SW 1271 (cell line): ENCODE data around the gene RASA1.
"Not testable (repeated sequence)": the region's sequence is repeated elsewhere in the genome, so short reads cannot be mapped to it uniquely, and the experiment has no call there.

Experiments
- DNase-seq, 2 experiments: peaks; one replicate each; lab custom pipeline; 2025; lab: John Stamatoyannopoulos, UW

Gene RASA1

GRCh38 chr5:87267574-87268125 is at the start of gene RASA1:
Gene RASA1 (plus strand): TSS chr5:87267883. CDS start chr5:87268452, 569 bp downstream.
- DNase-seq = peak; percentile 77 to 96

- DNase-seq = no peak
Measured at GRCh38 chr5:87229780-87230179, 37.9 kb upstream of the RASA1 start.

- DNase-seq = no peak
Measured at GRCh38 chr5:87231037-87231808, 36.5 kb upstream of the RASA1 start.

GRCh38 chr5:87233143-87233542 is 34.5 kb upstream of the RASA1 start:
- DNase-seq = no peak

GRCh38 chr5:87241555-87241954 is 26.1 kb upstream of the RASA1 start:
- no peak for DNase-seq

GRCh38 chr5:87242242-87242641 is 25.4 kb upstream of the RASA1 start:
- no peak for DNase-seq

- DNase-seq = no peak
Measured at GRCh38 chr5:87243161-87243844, 24.4 kb upstream of the RASA1 start.

- DNase-seq = no peak
Measured at GRCh38 chr5:87245451-87245850, 22.2 kb upstream of the RASA1 start.

- no peak for DNase-seq
Measured at GRCh38 chr5:87246061-87246460, 21.6 kb upstream of the RASA1 start.

GRCh38 chr5:87252283-87252605 is 15.4 kb upstream of the RASA1 start:
- DNase-seq = no peak

GRCh38 chr5:87254035-87254434 is 13.6 kb upstream of the RASA1 start:
- DNase-seq = no peak

- no peak for DNase-seq
Measured at GRCh38 chr5:87258507-87258906, 9.2 kb upstream of the RASA1 start.

GRCh38 chr5:87260604-87261192 is 7.0 kb upstream of the RASA1 start:
- no peak for DNase-seq

GRCh38 chr5:87263498-87263897 is 4.2 kb upstream of the RASA1 start:
- no peak for DNase-seq

GRCh38 chr5:87266914-87267573 is 639 bp upstream of the RASA1 start:
- DNase-seq = peak in 1 of 2 experiments; percentile 83

GRCh38 chr5:87268126-87268969 is 665 bp downstream of the RASA1 start:
- peak; percentile 24 to 65 for DNase-seq

GRCh38 chr5:87268970-87269377 is 1.3 kb downstream of the RASA1 start:
- DNase-seq = no peak

- DNase-seq = not testable (repeated sequence)
Measured at GRCh38 chr5:87270888-87271287, 3.2 kb downstream of the RASA1 start.

- no peak for DNase-seq
Measured at GRCh38 chr5:87276655-87277054, 9.0 kb downstream of the RASA1 start.

GRCh38 chr5:87277279-87277835 is 9.7 kb downstream of the RASA1 start:
- DNase-seq = no peak

- no peak for DNase-seq
Measured at GRCh38 chr5:87278590-87279100, 11.0 kb downstream of the RASA1 start.
